ENCODE results near the gene HOXB8.

Gene HOXB8

DNA sequence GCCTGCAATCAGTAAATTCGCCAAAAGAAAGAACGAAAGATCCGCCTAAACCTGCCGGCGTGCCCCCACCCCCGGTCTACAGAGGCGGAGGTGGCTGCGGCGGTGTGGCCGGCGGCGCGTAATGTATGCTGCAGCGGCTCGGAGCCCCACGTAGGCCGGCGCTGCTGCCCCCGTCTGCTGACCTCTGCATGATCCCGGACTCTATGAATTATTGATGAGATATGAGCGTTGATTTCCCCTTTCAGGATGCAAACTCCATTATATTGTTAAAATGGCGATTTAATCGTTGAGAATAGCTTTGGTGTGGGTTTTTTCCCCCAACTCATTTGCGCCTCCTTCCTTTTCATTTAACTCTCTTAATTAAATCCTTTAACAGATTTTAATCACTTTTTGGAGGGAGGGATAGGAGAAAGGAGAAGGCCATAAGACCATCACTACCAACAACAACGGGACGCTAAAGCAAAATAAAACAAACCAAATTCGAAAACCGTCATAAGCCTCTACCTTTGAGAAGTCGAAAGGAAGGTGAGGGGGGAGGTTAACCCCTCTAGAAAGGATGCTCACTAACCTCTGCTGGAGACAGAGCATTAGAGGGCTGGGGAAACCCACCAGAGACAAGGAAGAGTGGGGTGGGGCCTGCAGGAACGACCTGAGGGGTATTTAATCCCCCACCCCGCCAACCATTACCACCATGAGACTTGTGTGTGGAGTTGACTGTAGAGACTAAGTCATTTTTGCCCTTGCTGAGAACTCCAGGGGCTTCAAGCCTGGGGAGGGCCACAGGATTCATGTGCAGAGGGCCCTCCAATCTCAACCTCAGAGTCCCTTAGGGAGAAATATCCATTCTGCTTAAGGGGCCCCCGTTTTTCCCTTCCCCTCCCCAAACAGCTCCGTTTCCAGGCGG, 28.5 kb downstream of the HOXB8 start:
- DNase-seq (ENCODE audit: low read depth): no peak
- H3K4me3 ChIP-seq (ENCODE audit: low read length): no peak overlapping the region
- TF ChIP-seq CTCF (conservative IDR thresholded peaks at IDR 0.05; ENCODE audit: low read depth, low read length): no peak

GRCh38 chr17:48584223-48584741, 30.8 kb downstream of the HOXB8 start:
- no peak for DNase-seq (ENCODE audit: low read depth)
- no peak for TF ChIP-seq CTCF (conservative IDR thresholded peaks at IDR 0.05; ENCODE audit: low read depth, low read length)
- H3K4me3 ChIP-seq (ENCODE audit: low read length): no peak overlapping the region

- no peak for TF ChIP-seq CTCF (conservative IDR thresholded peaks at IDR 0.05; ENCODE audit: low read depth, low read length)
- DNase-seq (ENCODE audit: low read depth): no peak
- no peak overlapping the region for H3K4me3 ChIP-seq (ENCODE audit: low read length)
These were observed 31.3 kb downstream of the HOXB8 start for GRCh38 chr17:48583708-48584222.

GRCh38 chr17:48582750-48583069, 32.4 kb downstream of the HOXB8 start:
- no peak for DNase-seq (ENCODE audit: low read depth)
- no peak overlapping the region for H3K4me3 ChIP-seq (ENCODE audit: low read length)

DNA sequence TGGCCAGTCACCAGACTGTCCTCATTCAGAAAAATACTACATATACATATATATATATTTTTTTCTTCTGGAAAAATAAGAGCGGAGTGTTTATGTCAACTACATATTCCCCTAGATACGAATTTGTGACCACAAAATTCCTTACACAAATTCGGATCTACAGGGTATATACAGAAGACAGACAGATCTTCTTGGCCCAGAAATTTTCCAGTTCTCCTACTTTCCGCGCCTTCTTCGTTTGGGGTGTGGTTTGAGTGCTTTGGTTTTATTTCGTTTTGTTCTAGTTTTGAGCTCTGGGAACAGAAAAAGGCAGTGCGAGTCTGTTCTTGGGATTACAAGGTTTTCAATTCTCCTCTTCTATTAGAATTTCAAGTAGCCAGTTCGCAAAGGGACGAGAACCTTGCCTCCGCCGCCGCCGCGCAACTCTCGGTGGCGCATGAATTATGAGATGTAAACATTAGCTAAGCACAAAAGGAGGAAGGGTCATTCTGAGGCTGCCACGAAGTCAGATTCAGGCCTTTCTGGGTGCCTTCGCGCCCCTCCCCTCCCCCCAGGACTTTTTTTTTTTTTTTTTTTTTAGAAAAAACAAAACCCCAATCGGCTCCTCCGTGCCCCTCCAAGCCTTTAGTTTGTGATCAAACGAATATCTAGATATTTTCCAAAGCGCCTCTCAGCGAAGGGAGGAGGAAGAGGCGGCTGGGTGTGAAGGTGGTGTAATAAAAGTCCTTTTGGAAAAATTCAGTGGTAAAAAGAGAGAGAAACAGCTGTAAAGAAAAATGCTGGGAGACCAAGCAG, 35.1 kb downstream of the HOXB8 start:
- TF ChIP-seq CTCF (conservative IDR thresholded peaks at IDR 0.05; ENCODE audit: low read depth, low read length): no peak
- DNase-seq (ENCODE audit: low read depth): no peak
- H3K4me3 ChIP-seq (ENCODE audit: low read length): no peak overlapping the region

More at GRCh38 chr17:48582750-48583069, 32.4 kb downstream of the HOXB8 start:
- TF ChIP-seq CTCF (conservative IDR thresholded peaks at IDR 0.05; ENCODE audit: low read depth, low read length): no peak

- no peak for DNase-seq (ENCODE audit: low read depth)
- TF ChIP-seq CTCF (conservative IDR thresholded peaks at IDR 0.05; ENCODE audit: low read depth, low read length): no peak
- no peak overlapping the region for H3K4me3 ChIP-seq (ENCODE audit: low read length)
These were observed 35.7 kb downstream of the HOXB8 start for GRCh38 chr17:48579471-48579759.

All from retinal pigment epithelial cell (primary cell).